ENCODE data around the gene SENP6. TPM values are rescaled to one million over a fixed set of nuclear protein-coding genes. Genes with fewer than 3 reads are reported as not detected.

SENP6 gene
- total and polyA plus RNA-seq, 2 experiments from 2014 or later: 56.4 to 104 TPM

DNA sequence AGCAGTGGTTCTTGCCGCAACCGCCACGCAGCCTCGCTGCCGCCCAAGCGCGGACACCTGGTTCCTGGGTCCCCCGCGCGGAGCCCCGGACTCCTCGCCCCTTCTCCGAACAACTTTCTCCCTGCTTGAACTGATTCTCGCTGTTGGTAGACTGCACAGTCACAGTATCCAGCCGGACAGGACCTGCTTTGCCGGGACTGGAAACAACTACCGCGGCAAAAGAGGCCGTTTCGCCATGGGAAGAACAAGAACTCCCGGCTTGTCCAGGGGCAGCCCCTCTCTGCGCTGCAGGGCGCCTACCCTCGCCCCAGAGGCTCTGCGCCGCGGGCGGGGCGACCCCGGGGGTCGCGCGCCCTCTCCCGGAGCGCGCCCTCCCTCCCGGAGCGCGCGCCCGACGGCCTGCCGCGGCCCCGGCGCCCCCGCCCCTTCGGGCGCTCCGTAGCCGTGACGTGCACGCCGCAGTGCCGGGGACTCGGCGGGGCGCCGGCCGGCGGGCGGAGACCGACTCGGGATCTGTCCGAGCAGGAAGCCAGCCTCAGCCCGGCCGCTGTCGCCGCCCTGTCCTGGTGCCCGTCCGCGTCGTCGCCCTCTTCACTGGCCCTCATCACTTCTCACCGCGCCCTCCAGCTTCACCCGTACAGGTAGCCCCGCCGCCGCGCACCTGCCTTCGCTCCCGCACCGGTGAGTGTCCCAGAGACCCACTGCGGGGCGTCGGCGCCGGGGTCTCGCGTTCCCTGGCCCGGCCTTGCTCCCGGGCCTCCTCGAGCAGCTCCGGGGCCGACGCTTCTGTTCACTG, 147.3 kb downstream of the SENP6 start, which contains the start of gene MYO6:
TSS of gene MYO6 (plus strand) at position 497 of the 796 bp plus-strand sequence. CDS start 68,309 bp downstream, outside the sequence.
- H3K27me3 ChIP-seq: no peaks in the 10 kb centered on the region
- peak within 1 kb of the TSS; percentile 94 for H3K4me3 ChIP-seq
- H3K4me1 ChIP-seq (ENCODE audit: low read depth): peaks cover 6% of the 10 kb centered on the region
- H3K36me3 ChIP-seq: no peaks in the 10 kb centered on the region
- H3K9me3 ChIP-seq (ENCODE audit: low read depth): no peaks in the 10 kb centered on the region
- peak; percentile 64 to 91 for DNase-seq (ENCODE audit: low read depth in 1 of 2, low spot score in 1 of 2)
- TF ChIP-seq CTCF (IDR thresholded peaks at IDR 0.05; ENCODE audit: low read depth, low read length): no peak
- peak within 1 kb of the TSS; percentile 94 for H3K27ac ChIP-seq

DNA sequence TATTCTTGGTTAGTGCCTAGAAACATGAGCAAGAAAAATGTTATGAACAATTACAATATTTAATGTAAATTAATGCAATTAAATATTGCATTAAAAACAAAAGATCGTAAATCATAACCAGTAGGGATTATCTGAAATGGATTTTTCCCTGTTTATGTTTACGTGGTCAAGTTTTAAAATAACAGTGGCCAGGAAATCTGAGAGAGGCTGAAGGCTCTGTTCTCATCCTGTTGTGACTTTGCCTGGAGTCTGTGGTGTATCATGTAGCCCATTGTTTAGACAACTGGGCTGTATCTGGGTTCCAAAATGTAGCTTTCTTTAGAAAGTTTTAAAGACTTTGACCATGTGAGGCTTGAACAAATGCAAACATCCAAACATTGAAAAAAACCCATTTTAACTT, 149.8 kb downstream of the SENP6 start:
- no peak overlapping the region for H3K4me3 ChIP-seq
- no peak for TF ChIP-seq CTCF (IDR thresholded peaks at IDR 0.05; ENCODE audit: low read depth, low read length)

DNA sequence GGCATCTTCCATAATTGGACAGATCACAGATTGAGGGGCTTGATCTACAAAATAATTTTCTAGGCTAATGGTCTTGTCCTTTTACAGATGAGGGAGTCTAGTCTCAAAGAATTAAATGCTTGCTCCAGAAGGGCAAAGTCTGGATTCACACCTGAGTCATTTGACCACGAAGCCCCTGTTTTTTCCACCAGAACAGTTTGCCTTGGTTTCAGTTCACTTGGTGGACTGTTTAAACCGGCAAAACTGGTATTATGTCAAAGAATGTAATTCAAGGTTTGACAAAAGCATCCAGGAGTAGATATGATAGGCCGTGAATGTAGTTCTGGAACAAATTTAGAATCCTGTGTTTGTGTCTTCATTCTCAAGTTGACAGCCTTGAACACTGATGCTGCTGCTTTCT, 150.7 kb downstream of the SENP6 start:
- Histone ChIP-seq H3K27ac (no peak overlapping the region), H3K4me1 (ENCODE audit: low read depth) (peaks cover 6% of the 10 kb centered on the region), H3K9me3 (ENCODE audit: low read depth) (no peaks in the 10 kb centered on the region), H3K36me3 (no peaks in the 10 kb centered on the region), H3K27me3 (no peaks in the 10 kb centered on the region), H3K4me3 (no peak overlapping the region)
- no peak for TF ChIP-seq CTCF (IDR thresholded peaks at IDR 0.05; ENCODE audit: low read depth, low read length)
- DNase-seq (ENCODE audit: low read depth in 1 of 2, low spot score in 1 of 2): no peak

More for the DNA sequence above, 149.8 kb downstream of the SENP6 start:
- DNase-seq (ENCODE audit: low read depth in 1 of 2, low spot score in 1 of 2): no peak
- H3K9me3 ChIP-seq (ENCODE audit: low read depth): no peaks in the 10 kb centered on the region
- peaks cover 6% of the 10 kb centered on the region for H3K4me1 ChIP-seq (ENCODE audit: low read depth)
- H3K27me3 ChIP-seq: no peaks in the 10 kb centered on the region
- no peak overlapping the region for H3K27ac ChIP-seq
- H3K36me3 ChIP-seq: no peaks in the 10 kb centered on the region

DNA sequence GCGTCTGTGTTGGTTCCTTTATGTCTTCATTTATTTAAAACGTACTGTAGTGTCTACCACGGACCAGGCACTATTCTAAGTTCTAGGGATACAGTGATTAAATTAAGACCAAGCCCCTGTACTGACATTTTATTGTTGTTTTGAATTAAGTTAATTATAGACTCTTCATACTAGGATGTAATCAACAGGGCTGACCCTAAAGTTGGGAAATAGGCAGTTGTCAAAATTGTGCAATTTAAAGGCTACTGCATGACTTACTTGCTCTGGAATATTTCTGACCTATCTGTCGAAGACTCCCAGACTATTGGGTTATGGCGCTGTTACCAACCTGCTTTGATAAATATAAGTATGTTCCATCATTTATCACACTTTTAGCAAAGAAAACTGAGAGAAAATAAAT, 154.0 kb downstream of the SENP6 start:
- no peaks in the 10 kb centered on the region for H3K27me3 ChIP-seq
- no peaks in the 10 kb centered on the region for H3K36me3 ChIP-seq
- DNase-seq (ENCODE audit: low read depth in 1 of 2, low spot score in 1 of 2): peak in 1 of 2 donors; percentile 14
- H3K4me1 ChIP-seq (ENCODE audit: low read depth): peaks cover 3% of the 10 kb centered on the region
- no peaks in the 10 kb centered on the region for H3K9me3 ChIP-seq (ENCODE audit: low read depth)
- no peak for TF ChIP-seq CTCF (IDR thresholded peaks at IDR 0.05; ENCODE audit: low read depth, low read length)
- peak overlapping the region; percentile 6 for H3K27ac ChIP-seq
- H3K4me3 ChIP-seq: no peak overlapping the region

DNA sequence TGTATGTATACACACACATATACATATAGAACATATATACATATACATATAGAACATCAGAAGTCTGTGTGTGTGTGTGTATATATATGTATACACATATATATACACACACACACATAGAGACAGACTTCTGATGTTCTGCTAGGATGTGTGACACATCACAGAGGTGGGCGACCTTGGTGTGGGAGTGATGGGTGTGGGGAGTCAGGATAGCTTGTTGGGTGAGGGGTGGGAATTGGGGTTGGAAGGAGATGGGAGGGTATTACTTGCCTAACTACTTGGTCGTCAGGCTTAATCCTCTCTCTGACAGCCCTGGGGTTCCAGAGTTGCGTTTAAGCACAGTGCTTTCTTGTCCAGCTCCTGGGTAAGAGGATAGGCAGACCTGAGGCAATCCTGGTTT, 155.6 kb downstream of the SENP6 start:
- H3K27ac ChIP-seq: no peak overlapping the region
- no peak for DNase-seq (ENCODE audit: low read depth in 1 of 2, low spot score in 1 of 2)
- no peak for TF ChIP-seq CTCF (IDR thresholded peaks at IDR 0.05; ENCODE audit: low read depth, low read length)
- no peaks in the 10 kb centered on the region for H3K36me3 ChIP-seq
- H3K9me3 ChIP-seq (ENCODE audit: low read depth): no peaks in the 10 kb centered on the region
- H3K27me3 ChIP-seq: no peaks in the 10 kb centered on the region
- no peaks in the 10 kb centered on the region for H3K4me1 ChIP-seq (ENCODE audit: low read depth)
- no peak overlapping the region for H3K4me3 ChIP-seq
